WI38 (cell line): ENCODE measurements around the gene LRCH1.

Source experiments
- H3K4me3 ChIP-seq: 2 replicates; pipeline ENCODE4 v1.5.1; 2011; ENCODE audit warnings: low read depth, mild to moderate bottlenecking, control low read depth, low read length
- CTCF ChIP-seq: IDR thresholded peaks from 2 replicates; pipeline ENCODE4 v1.5.1; 2012; ENCODE audit warnings: low read depth, mild to moderate bottlenecking, control low read depth, low read length

Gene LRCH1

DNA sequence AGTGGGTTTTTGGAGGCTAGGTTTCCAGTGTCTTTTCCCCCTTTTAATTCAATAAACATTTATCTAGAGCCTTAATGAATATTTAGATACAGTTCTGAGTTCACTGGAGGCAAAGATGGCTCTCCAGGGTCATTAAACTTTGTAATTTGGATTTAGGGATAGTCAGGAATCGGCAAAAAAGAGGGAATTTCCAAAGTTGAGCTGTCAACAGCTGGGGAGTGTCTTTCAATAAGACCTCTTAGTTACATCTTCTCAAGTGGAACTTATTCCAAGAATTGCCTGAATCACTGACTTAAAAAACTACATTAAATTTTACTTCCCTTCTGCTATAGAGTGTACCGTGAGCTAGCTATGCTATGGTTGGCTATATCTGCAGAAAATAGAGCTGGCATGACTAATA, 2.0 kb downstream of the LRCH1 start:
- peak overlapping the region; percentile 93 for H3K4me3 ChIP-seq
- TF ChIP-seq CTCF: no peak

- no peak overlapping the region for H3K4me3 ChIP-seq
These were observed 2.9 kb downstream of the LRCH1 start for GRCh38 chr13:46555722-46556417.

DNA sequence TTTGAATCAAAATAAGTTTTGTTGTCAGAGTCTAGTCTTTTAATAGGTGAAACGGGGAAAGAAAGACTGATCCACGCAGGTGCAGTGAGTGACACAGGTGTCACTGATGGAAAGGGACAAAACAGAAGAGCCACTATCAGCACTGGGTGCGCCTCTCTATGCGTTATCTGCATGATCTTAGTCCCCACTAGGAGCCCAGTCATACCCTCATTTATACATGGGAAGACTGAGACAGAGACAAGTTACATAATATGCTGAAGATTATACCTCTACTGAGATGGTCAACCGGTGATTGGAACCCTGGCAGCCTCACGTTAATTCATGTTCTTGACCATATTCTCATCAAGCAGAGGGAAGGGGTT, 3.4 kb downstream of the LRCH1 start:
- TF ChIP-seq CTCF: no peak
- no peak overlapping the region for H3K4me3 ChIP-seq

More at GRCh38 chr13:46555722-46556417, 2.9 kb downstream of the LRCH1 start:
- TF ChIP-seq CTCF: no peak

GRCh38 chr13:46559272-46559805, 6.4 kb downstream of the LRCH1 start:
- no peak overlapping the region for H3K4me3 ChIP-seq
- TF ChIP-seq CTCF: no peak

DNA sequence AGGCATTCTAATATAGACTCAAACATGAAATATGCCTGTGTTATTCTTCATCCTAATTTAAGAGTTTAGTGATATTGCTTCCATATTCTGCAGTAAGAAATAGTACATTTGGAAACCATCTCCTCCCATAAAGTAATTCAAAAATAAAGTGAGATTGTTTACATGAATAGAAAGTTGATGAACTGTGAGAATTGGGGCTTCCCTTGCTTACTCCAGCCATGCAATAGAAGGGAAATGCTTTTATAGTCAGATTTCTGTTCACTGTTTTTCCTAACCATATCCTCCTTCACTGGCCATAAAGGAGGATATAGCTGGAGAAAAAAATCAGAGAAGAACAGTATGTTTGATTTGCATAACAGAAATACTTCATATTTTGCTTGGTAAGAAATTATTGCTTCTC, 7.8 kb downstream of the LRCH1 start:
- no peak for TF ChIP-seq CTCF
- H3K4me3 ChIP-seq: no peak overlapping the region

GRCh38 chr13:46561286-46561685, 8.3 kb downstream of the LRCH1 start:
- no peak for TF ChIP-seq CTCF
- no peak overlapping the region for H3K4me3 ChIP-seq

- no peak for TF ChIP-seq CTCF
- H3K4me3 ChIP-seq: no peak overlapping the region
These were observed 8.7 kb downstream of the LRCH1 start for GRCh38 chr13:46561691-46562090.
